NCI-H345 (cell line): Measurements from ENCODE around the gene SCNN1A.

Experiments used
- DNase-seq: peaks from one replicate; lab custom pipeline; 2025; lab: John Stamatoyannopoulos, UW

SCNN1A gene

DNA sequence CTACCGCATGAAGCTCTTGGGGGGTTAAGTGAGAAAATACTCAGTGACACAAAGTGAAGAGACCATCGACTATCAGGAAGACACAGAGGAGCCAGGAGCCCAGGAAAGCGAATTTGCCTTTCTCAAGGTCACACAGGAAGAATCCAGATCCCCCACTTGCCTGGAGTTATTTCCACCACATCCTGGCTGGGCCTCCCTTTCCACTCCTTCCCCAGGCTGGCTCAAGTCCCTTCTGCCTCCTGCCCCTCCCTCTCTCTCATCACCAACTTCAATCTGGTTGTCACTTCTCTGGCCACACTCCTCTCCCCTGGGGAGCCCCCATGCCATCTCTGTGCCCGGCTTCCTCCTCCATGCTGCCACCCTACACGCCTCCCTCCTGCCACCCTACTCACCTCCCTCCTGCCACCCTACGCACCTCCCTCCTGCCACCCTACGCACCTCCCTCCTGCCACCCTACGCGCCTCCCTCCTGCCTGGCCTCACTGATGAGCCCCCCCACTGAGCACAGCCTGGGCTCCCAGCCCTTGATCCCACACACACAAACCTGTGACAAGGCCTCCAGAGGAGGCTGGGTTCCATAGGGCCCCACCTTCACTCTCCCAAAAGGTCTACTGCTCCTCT, 6.3 kb downstream of the SCNN1A start:
- DNase-seq, result no peak

DNA sequence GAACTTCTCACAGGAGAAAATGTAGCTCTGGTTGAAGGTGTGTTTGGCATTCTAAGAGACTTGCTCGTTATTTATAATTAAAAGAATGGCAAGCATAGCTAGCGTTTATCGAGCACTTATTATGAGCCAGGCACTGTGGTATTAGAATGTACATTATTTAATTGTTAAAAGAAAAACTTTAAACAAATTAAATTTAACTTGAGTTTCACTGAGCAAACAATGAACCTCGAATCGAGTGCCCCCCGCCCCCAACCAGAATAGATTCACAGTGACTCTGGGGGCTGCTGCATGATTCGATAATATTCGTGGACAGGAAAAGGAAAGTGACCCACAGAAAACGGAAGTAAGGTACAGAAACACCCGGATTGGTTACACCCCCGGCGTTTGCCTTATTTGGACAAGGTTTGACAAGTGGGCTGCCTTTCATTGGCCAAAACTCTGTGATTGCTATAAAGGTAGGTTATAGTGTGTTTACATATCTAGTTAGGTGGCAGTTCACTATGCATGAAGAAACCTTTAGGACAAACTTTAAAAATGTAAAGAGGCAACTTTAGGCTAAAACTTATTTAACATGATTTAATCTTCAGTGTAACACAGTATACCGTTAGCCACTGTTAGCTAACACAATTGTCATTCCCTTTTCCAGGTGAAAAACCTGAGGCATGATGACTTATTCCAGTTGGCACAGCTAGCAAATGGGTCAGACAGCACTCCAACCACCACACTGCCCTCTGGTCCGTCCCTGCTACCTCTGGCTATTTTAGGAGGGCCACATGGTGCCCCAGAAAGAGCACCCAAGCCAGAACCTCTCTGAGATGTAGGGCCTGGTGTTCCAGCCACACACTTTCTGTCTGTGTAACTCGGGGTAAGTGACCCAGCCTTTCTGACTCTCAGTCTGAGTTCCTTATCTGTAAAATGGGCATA, 7.1 kb downstream of the SCNN1A start:
- DNase-seq, result no peak

DNA sequence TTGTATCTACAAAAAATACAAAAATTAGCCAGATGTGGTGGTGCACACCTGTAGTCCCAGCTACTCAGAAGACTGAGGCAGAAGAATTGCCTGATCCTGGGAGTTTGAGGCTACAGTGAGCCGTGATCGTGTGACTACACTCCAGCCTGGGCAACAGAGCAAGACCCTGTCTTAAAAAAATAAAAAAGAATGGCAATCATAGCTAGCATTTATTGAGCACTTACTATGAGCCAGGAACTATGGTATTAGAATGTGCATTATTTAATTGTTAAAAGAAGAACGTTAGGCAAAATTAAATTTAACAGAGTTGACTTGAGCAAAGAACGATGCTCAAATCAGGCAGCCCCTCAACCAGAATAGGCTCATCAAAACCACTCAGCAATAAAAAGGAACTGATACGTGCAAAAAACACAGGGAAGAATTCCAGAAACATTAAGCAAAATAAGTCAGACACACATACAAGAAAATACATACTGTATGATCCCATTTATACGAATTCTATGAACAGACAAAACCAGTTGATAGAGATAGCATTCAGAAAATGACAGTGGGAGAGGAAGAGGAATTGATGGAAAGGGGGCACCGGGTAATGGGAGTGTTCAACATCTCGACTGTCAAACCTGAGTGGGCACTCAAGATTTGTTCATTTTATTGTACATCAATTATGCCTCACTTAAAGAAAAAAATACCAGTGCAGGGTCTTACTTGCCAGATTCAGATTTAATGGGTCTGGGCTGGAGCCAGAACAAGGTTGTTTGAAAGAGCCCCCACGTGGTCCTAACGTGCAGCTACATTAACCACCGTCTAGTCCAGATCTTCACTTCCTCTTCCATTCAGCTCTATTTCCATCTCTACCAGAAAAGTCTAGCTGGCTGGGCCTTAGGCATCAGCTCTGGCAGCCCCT, 8.0 kb downstream of the SCNN1A start:
- DNase-seq, result no peak

DNA sequence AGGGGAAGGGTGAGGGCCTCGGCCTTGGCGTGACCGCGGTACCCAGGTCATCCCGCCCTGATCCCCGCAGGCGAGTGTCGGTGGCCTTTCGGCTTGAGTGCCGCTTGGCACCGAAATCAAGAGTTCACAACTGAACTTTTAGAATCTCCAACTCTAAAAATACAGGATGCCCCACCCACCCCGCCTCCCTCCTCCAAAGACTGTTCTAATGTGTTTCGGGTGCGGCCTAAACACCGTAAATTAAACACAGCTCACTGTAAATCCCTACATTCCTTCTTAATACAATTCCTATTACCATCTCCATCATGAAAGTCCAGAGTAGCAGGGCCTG, 11.4 kb downstream of the SCNN1A start:
- no peak for DNase-seq

DNA sequence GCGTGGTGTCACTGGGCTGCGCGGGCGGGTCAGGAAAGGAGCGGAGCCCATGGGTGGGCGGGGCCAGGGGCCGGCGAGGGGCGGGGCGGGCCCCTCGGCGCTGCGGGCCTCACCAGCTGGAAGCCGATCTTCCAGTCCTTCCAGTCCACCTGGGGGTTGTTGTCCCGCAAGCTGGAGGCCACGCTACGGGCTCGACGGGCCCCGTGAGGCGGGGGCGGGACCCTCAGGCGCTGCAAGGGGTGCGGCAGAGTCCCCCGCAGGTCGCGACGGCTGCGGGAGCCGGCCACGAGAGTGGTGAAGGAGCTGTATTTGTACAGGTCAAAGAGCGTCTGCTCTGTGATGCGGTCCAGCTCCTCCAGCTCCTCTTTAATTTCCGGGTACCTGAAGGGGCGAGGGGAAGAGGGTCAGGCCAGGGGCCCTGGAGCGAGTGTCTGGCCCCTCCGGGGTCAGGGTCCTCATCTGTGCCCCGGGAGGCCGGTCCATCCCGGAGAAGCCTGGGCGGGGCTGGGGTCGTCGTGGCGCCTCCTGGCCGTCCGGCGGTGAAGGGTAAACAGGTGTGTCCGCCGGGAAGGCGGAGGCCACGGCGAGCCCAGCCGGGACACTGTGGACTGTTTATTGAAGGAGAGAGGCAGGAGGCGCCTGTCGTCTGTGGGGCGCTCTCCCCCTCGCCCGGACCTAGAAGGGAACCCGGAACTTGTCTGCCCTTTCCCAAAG, 11.9 kb downstream of the SCNN1A start:
- DNase-seq, result no peak

DNA sequence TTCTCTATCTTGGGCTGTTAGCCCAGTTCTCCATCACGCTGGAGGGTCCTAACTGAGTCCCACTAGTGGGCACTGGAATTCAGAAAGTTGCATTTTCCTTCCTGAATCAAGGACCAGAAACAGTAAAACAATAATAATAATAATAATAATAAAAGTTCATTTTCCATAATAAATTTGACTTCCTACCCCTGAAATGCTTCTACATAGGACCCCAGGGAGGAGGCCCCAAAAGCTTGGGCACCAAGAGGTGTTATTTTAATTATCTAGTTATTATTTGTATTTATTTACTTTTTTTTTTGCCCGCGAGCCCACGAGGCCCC, 12.4 kb downstream of the SCNN1A start:
- DNase-seq, result no peak

DNA sequence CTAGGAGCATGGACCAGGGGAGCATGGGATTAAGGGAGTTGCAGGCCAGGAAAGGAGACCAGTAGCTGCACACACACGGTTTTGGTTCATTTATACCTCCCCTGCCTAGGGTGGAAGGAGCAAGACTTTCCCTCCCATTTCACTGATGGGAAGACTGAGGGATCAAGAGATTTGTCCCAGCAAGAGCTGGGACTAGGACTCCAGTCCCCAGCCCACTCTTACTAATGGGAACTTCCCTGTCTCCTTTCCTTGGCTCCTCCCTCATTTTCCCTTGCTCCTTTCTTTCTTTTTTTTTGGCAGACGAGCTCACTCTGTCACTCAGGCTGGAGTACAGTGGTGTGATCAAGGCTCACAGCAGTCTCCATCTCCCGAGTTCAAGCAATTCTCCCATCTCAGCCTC, 13.0 kb downstream of the SCNN1A start:
- DNase-seq, result no peak

DNA sequence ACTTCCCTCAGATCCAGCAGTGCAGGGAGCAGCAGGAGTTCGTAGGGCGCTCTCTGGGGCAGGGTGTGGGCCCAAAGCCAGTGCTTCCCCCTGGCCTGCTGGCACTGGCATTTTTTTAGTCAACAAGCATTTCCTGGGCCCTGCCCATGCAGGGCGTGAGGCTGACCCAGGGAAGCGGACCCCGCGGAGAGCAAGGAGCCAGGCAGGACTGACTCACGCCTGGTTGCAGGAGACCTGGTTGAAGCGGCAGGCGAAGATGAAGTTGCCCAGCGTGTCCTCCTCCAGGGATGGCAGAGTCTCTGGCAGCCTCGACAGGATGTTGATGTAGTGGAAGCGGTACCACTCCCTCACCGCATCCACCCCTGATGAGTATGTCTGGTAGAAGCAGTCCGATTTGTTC, 13.5 kb downstream of the SCNN1A start:
- DNase-seq, result no peak

DNA sequence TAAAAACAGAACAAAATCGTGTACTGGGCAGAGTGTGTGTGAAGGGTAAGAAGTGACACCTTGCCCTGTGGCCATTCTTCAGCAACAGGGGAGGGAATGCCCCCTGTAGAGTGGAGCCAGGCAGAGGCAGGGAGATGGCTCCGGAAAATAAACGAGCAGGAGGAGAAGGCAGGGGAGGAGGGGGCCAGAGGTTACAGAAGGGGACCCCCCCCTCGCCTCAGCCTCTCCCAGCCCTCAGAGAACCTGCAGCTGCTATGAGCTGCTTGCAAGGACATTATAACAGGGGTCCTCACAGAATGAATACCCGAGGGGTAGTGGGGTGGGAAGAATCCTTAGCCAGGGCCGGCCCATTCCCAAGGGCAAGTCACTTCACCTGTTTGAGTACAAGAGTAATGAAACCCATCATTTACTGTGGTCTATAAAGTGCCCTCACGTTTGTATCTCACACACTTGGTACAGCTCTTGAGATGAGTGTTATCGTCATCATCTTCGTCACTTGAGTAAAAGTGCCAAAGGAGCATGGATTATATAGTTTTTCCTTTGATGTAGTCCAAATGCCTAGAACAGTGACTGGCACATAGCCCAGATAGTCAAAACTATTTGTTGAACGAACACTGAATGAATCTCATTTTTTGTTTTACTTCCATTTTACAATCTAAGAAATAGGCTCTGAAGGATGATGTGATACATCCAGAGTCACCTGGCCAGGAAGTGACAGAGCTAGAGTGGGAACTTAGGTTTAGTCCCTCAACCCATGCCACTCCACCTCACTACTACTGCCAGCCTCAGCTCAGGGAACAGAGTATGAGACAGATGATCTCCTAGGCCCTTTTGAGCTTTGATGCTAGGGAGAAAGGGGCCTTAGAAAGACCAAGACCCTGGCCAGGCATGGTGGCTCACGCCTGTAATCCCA, 14.5 kb downstream of the SCNN1A start:
- DNase-seq, result no peak

DNA sequence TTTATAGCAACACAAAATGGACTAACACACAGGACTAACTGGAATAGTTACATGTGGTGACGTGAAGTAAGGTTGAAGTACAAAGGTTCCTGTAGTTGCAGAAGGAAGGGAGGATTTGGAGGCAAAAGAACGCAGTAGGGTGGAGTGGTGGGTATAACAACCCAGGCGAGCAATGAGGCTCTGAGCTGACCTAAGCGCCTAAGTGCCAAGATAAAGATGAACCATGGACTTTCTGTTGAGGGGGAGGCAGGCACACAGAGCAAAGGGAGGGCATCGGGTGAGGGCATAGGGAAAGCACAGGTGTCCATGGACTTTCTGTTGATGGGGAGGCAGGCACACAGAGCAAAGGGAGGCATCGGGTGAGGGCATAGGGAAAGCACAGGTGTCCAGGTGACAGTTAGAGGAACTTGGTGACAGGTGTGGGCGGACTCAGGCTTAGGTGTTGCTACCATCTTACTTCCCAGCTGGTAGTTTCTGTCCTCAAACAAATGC, 15.2 kb downstream of the SCNN1A start:
- DNase-seq, result no peak

DNA sequence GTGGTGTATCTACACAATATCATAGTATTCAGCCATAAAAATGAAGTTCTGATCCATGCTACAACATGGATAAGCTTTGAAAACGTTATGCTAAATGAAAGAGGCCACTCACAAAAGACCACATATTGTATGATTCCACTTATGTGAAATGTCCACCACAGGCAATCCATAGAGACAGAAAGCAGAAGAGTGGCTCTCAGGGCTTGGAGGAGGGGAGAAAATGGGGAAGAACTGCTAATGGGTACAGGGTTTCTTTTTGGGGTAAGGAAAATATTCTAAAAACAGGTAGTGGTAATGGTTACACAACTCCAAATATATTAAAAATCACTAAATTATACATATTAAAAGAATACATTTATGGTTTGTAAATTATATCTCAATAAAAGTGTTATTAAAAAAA, 16.5 kb downstream of the SCNN1A start:
- DNase-seq, result no peak

DNA sequence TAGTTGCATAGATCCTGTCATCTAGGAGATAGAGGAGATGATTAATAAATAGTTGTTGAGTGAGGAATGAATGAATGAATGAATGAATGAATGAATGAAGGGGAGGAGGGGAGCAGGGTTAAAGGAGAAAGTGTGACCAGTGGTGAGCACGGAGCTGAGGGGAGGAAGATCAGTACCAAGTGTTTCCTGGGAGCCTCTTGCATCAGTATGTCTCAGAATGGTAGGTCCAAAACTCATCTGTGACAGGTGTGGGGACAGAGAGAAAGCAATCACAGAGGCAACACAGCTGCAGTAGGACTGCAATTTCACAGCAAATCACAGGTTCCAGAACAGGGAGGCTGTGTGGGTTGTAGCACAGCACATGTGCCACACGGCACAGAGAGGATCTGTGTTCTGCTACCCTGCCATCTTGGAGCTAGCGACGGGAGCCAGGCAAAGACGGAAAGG, 19.0 kb downstream of the SCNN1A start:
- no peak for DNase-seq

DNA sequence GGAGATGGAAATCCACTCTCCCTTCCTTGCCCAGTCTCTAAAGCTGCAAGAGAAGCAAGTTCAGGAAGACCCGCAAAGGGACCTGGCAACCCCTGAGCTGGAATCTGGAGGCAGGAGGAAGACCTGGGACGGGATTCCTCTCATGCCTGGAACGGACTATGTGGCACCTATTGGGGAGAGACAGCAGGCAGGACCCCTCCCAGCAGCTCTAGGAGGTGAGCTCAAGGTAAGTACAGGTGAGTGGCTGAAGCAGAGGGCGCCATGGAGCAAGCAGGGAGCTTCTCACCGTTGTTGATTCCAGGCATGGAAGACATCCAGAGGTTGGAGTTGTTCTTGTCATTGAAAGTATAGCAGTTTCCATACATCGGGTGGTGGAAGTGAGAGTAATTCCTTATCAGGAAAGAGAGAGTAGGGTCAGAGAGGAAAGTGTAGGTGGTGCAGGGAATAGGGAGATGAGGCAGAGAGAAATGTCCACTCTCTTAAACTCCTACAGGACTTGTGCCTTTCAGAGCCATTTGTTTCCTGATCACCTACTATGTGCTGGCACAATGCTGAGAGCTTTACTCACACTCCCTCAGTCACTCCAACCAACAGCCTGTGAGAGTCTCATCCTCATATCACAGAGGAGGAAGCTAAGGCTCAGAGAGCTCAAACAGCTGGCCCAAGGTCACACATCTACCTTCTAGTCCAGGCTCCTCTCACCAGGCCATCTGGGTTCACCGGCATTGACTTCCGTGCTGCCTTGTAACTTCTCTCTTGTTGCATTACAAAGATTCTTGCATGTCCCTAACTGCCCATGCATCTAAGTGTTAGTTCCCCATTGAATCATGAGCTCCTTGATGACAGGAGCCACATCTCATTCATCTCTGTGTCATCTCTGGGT, 19.6 kb downstream of the SCNN1A start:
- no peak for DNase-seq

DNA sequence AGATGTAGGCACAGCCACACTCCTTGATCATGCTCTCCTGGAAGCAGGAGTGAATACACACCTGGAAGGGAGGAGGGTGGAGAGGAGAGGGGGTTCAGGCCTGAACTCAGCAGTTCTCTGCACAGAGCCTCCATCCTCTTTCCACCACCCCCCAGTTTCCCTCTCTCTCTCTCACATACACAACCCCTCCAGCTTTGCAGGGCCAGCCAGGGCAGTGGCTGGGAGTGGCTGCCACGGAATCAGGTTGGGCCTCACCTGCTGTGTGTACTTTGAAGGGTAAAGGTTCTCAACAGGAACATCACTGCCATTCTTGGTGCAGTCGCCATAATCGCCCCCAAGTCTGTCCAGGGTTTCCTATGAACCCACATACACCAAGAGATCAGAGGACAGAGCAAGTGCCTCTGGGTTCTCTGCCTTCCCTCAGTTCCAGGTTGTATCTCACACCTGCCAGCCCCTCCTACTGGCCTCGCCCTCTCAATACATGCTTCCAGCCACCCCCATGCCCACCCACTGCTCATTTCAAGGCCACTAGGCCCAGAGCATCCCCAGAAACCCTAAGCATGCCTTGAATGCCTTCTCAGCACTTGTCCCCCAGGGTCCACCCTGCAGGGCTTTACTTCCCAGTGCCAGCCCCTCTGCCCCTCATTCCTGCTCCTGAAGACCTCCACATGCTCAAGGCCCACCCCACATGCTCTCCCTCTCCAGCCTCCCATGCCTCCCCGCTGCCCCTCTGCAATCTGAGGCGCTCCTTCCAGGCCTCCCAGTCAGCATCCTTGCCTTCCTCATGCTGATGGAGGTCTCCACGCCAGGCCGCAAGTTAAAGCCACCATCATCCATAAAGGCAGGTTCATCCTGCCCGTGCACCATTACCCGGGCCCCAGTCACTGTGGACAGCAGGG, 20.6 kb downstream of the SCNN1A start:
- no peak for DNase-seq

DNA sequence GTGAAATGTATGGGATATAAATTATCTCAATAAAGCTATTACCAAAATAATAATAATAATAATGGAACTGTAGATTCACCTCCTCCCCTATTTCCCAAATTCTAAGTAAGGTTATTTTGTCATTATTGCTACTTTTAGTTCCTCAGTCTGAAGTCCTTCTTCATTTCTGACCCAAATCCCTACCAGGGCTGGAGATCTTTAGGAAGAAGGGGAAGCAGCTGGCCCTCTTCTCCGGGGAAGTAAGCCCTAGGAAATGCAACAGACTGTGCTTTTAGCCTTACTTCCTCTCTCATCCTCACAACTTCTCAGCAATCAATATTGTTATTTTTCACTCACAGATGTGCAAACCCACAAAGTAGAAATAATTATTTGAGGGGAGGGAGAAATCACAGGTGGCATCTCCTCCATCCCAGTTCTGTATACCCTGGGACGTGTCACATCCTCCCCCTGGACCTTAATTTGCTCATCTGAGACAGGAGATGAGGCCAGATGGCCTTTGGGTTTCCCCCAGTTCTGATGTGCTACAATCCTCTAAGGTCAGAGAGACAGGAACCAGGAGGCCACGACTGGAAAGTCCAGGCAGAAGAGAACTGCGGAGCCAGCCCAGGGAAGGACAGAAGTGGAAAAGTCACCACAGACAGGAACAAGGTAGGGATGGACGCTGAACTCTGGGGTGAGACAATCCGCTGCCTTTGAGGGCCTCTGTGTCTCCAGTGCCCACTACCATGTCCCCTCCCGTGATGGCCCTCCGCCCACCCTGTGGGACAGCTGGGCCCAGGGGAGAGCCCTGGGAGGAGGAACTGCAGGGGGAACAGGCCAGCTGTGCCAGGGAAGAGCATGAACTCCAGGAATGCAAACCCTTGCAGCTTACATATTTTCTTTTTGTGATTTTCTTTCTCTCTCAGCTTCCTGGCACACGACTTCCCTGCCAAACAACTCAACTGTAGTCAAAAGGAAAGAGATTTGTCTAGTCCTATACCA, 22.9 kb downstream of the SCNN1A start:
- no peak for DNase-seq

DNA sequence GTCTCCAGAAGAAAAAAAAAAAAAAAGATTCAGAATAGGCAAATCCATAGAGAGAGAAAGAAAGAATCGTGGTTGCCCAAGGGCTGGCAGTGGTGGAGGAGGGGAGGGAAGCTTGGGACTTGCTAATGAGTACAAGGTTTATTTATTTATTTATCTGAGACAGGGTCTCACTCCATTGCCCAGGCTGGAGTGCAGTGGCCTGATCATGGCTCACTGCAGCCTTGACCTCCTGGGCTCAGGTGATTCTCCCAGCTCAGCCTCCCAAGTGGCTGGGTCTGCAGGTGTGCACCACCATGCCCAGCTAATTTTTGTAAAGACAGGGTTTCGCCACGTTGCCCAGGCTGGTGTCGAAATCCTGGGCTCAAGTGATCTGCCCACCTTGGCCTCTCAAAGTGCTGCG, 23.7 kb downstream of the SCNN1A start:
- DNase-seq, result no peak
